Lung (tissue), 12 donors: ENCODE measurements around the gene SNAP23. TPM values are rescaled to one million over a fixed set of nuclear protein-coding genes. Genes with fewer than 3 reads are reported as not detected.
A peak's percentile ranks its signal among the peaks of the same experiment; 100 is the strongest.

Experiments used
- ATAC-seq: fragments of 200-7000 bp; cut with Tn5 transposase; one replicate; pipeline ENCODE4 v1.9.1; 2020; ENCODE audit warnings: moderate number of reproducible peaks; ENCODE audit not compliant: insufficient read depth, low FRiP score
- DNase-seq, 3 donors: peaks; one replicate each; pipeline ENCODE4 v3.0.0-alpha.2; 2013 to 2017
- H3K27ac ChIP-seq, 2 donors: one replicate each; pipeline ENCODE4 v1.5.1; 2013; ENCODE audit warnings: mild to moderate bottlenecking in 2 of 2, moderate library complexity in 2 of 2, control low read depth in 1 of 2, inconsistent platforms in 1 of 2, low read depth in 1 of 2, low read length in 1 of 2
- H3K27me3 ChIP-seq, 3 donors: one replicate each; pipeline ENCODE4 v1.5.1; 2013; ENCODE audit warnings: low read length in 2 of 3; ENCODE audit not compliant: control insufficient read depth in 3 of 3, insufficient read depth in 3 of 3
- H3K36me3 ChIP-seq, 4 donors: one replicate each; pipeline ENCODE4 v1.5.1; 2013; ENCODE audit warnings: low read length in 4 of 4, mild to moderate bottlenecking in 1 of 4, moderate library complexity in 1 of 4; ENCODE audit not compliant: control insufficient read depth in 4 of 4, insufficient read depth in 4 of 4
- H3K4me1 ChIP-seq, 5 donors: one replicate each; pipeline ENCODE4 v1.5.1; 2013; ENCODE audit warnings: low read length in 5 of 5, mild to moderate bottlenecking in 2 of 5, moderate library complexity in 1 of 5; ENCODE audit not compliant: control insufficient read depth in 5 of 5, insufficient read depth in 5 of 5
- H3K4me3 ChIP-seq: one replicate; pipeline ENCODE4 v1.5.1; 2013; ENCODE audit warnings: mild to moderate bottlenecking, control low read depth, moderate library complexity
- H3K9ac ChIP-seq, 2 donors: one replicate each; pipeline ENCODE4 v1.5.1; 2013; ENCODE audit warnings: low read length in 2 of 2, control low read depth in 1 of 2; ENCODE audit not compliant: insufficient read depth in 1 of 2
- H3K9me3 ChIP-seq, 4 donors: one replicate each; pipeline ENCODE4 v1.5.1; 2013; ENCODE audit warnings: low read length in 3 of 4, mild to moderate bottlenecking in 1 of 4, moderate library complexity in 1 of 4; ENCODE audit not compliant: control insufficient read depth in 4 of 4, insufficient read depth in 3 of 4
- CTCF ChIP-seq: IDR thresholded peaks from 2 replicates; pipeline ENCODE4 v1.5.1; 2012; ENCODE audit warnings: mild to moderate bottlenecking; ENCODE audit errors: control extremely low read depth, extremely low read depth
- WGBS, 2 donors: extraction: QIAGEN DNeasy Blood & Tissue Kit; methylation state at CpG; one replicate each; pipeline ENCODE4 v1.1.7; 2013; 5-methylcytosine and 5-hydroxymethylcytosine counted together
- polyA plus RNA-seq, 2 donors: library from polyadenylated mRNA; stranded (reverse); fragments of 200-250 nt; gene quantifications; one replicate each; pipeline ENCODE4 v1.2.1, GENCODE V29; 2013
- total RNA-seq, 2 donors: library from RNA; depleted of rRNA in 1 of 2; stranded (reverse); fragments of >200 nt in 1 of 2; gene quantifications; one replicate each; pipeline ENCODE4 v1.2.1, GENCODE V29; 2014 to 2021
- donor health status: control.
- donor health status: control.
- donor health status: Bipolar disorder and iron deficiency.
- donor health status: healthy.
- donor health status: DM: yes; HTN: yes; CAD: no.

The SNAP23 gene
- total and polyA plus RNA-seq, 4 donors = 58.2 to 96.0 (median 62.9) TPM

GRCh38 chr15:42494998-42495360 lies 455 bp upstream of the SNAP23 start:
- no peaks in the 10 kb centered on the region for H3K27me3 ChIP-seq
- no peaks in the 10 kb centered on the region for H3K36me3 ChIP-seq
- 3 to 6% methylated on average over 10 of the region's 10 CpGs for WGBS, 2 donors
- ATAC-seq = no peak
- H3K9me3 ChIP-seq = no peaks in the 10 kb centered on the region
- no peak for TF ChIP-seq CTCF
- peaks cover 5 to 14% (median 10%) of the 10 kb centered on the region in 5 donors for H3K4me1 ChIP-seq
- peak in 1 of 3 donors; percentile 72 for DNase-seq
- peak overlapping the region; percentile 95 to 97 for H3K27ac ChIP-seq
- no peak overlapping the region for H3K4me3 ChIP-seq
- peak overlapping the region; percentile 41 to 91 for H3K9ac ChIP-seq

- Histone ChIP-seq H3K4me3 (no peak overlapping the region), H3K27me3 (no peaks in the 10 kb centered on the region), H3K36me3 (no peaks in the 10 kb centered on the region), H3K4me1 (peaks cover 5 to 13% (median 10%) of the 10 kb centered on the region in 5 donors), H3K9ac (no peak overlapping the region), H3K9me3 (no peaks in the 10 kb centered on the region), H3K27ac (peak overlapping the region in 1 of 2 donors; percentile 64)
- TF ChIP-seq CTCF = no peak
- DNase-seq (no peak), ATAC-seq (no peak)
- 71 to 81% methylated on average over 6 of the region's 6 CpGs for WGBS, 2 donors
These were observed 3.0 kb downstream of the SNAP23 start for GRCh38 chr15:42498212-42499068.

GRCh38 chr15:42499858-42500609 lies 4.6 kb downstream of the SNAP23 start:
- no peak for TF ChIP-seq CTCF
- 66 to 68% methylated on average over 12 of the region's 12 CpGs for WGBS, 2 donors
- Histone ChIP-seq H3K9me3 (no peaks in the 10 kb centered on the region), H3K27ac (peak overlapping the region; percentile 55 to 59), H3K4me1 (peaks cover 4 to 12% (median 5%) of the 10 kb centered on the region in 5 donors), H3K36me3 (peaks cover 0 to 3% (median 0%) of the 10 kb centered on the region in 4 donors), H3K27me3 (no peaks in the 10 kb centered on the region), H3K9ac (no peak overlapping the region), H3K4me3 (no peak overlapping the region)
- DNase-seq = no peak
- no peak for ATAC-seq
